D721Med (cell line): ENCODE measurements around the gene ATXN1.

Experiments used
- DNase-seq: peaks from one replicate; pipeline ENCODE4 v3.0.0; 2011; ENCODE audit warnings: low spot score; ENCODE audit not compliant: insufficient read length
- FAIRE-seq: peaks from 2 replicates; lab custom pipeline; 2011; peaks lifted over from hg19 to GRCh38; lab: Jason Lieb, UNC
- TF ChIP-seq, protein P1 (sequence below): IDR thresholded peaks from 2 replicates; pipeline ENCODE4 v1.5.1; 2012; ENCODE audit warnings: mild to moderate bottlenecking, control low read depth; ENCODE audit not compliant: insufficient read depth; ENCODE audit errors: missing control alignments

ATXN1 gene

DNA sequence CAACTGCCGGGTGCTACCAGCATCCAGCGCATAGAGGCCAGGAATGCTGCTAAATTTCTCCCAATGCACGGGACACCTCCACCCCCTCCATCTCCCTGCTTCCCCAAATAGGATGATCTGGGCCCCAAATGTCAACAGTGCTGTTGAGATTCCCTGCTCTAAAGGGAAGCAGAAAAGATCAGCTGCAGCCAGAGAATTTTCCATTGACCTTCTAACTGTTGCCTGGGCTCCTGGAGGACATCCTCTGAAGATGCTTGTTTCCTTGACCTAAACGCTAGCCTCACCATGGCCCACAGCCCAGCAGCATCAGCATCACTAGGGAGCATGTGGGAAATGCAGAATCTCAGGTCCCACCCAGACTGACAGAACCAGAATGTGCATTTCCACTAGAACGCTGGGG, 361.6 kb downstream of the ATXN1 start:
- TF ChIP-seq, protein P1, sequence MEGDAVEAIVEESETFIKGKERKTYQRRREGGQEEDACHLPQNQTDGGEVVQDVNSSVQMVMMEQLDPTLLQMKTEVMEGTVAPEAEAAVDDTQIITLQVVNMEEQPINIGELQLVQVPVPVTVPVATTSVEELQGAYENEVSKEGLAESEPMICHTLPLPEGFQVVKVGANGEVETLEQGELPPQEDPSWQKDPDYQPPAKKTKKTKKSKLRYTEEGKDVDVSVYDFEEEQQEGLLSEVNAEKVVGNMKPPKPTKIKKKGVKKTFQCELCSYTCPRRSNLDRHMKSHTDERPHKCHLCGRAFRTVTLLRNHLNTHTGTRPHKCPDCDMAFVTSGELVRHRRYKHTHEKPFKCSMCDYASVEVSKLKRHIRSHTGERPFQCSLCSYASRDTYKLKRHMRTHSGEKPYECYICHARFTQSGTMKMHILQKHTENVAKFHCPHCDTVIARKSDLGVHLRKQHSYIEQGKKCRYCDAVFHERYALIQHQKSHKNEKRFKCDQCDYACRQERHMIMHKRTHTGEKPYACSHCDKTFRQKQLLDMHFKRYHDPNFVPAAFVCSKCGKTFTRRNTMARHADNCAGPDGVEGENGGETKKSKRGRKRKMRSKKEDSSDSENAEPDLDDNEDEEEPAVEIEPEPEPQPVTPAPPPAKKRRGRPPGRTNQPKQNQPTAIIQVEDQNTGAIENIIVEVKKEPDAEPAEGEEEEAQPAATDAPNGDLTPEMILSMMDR = no peak
- FAIRE-seq (no peak), DNase-seq (no peak)

DNA sequence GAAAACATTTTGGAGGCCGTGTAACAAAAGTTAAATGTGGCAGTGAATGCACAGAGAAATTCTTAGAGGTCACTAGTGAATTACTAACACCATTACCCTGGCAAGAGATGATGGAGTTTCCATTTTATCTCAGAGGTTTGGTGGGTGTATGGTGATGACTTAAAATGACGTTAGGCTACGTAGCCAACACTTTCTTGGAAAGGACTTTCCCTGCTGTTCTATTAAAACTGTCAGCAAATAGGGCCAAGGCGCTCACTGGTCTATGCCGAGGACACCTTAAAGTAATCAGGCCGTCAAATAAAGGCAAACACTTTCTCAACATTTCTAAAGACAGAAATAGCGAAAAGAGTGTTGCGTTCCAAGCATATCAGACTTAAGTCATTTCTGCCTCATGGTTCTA, 362.1 kb downstream of the ATXN1 start:
- no peak for DNase-seq
- no peak for FAIRE-seq
- TF ChIP-seq, protein P1 = no peak

DNA sequence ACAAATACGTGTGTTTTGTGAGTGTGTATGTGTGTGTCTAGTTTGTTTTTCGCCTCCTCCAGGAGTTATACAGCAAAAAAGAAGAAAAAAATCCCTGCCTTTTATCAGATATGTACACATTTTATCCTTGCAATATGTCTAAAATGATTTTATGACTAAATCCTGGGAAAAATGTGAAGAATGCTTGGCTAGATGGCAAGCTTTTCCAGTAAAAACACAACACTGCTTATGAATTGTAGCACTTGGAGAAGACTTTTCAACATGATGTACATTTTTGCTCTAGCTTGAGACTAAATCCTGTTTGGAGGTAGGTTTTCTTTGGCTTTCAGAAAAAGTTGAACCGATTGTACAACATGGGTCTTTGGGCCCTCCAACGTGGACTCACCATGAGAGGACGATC, 362.7 kb downstream of the ATXN1 start:
- no peak for DNase-seq
- TF ChIP-seq, protein P1 = no peak
- FAIRE-seq = no peak

DNA sequence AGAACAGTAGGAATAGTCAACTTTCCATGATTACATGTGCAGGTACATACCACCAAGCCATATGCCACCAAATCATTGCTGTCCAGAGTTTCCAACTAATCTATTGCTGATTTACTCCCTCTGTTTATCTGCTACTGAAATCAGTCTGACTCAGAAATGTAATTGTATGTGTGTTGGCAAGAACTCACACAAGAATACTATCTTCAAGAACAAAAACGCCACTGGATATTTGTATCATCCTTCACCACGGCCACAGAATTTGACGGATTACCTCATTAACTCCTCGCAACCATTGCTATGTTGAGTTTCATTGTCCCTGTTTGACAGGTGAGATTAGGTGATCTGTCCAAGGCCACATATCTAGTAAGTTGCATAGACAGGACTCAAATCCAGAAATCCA, 363.6 kb downstream of the ATXN1 start:
- DNase-seq (no peak), FAIRE-seq (no peak)
- TF ChIP-seq, protein P1 = no peak

GRCh38 chr6:16396497-16397319, 364.6 kb downstream of the ATXN1 start:
- TF ChIP-seq, protein P1 = no peak
- no peak for FAIRE-seq
- no peak for DNase-seq

GRCh38 chr6:16394632-16395031, 366.6 kb downstream of the ATXN1 start:
- DNase-seq = no peak
- no peak for FAIRE-seq
- TF ChIP-seq, protein P1 = no peak

DNA sequence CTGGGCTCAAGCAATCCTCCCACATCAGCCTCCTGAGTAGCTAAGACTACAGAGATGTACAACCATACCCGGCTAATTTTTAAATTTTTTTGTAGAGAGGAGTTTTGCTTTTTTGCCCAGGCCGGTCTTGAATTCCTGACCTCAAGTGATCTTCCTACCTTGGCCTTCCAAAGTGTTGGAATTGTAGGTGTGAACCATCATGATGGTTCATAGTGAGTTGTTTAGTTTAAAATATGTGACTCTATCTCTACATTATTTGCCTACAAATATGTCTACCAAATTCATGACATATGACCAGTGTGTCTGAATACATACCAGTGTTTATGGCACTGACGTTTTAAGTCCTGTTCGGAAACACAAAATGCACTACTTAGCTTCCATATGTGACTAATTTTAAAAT, 367.9 kb downstream of the ATXN1 start:
- FAIRE-seq (no peak), DNase-seq (no peak)
- TF ChIP-seq, protein P1 = no peak
